ENCODE data around the gene JADE2.

DNA sequence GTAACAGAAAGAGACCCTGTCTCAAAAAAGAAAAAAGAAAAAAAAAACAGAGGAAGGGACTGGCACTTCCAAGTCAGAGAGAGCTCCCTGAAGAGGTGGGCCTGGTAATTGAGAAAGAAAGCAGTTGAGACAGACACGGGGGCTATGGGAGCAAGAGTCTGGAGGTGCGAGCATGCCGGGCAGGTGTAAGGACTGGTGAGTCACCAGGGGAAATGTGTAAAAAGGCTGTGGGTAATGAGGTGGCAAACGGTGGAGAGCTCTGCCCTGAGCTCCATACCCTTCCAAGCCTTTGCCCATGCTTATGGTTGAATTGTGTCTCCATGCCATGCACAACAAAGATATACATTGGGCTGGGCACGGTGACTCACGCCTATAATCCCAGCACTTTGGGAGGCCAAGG is 18.0 kb upstream of the JADE2 start:
- TF ChIP-seq CTCF (IDR thresholded peaks at IDR 0.05) = no peak
- TF ChIP-seq POLR2A (IDR thresholded peaks at IDR 0.05) = no peak
- TF ChIP-seq POLR2AphosphoS5 (IDR thresholded peaks at IDR 0.05) = no peak

Measured in stomach (tissue), 4 donors.